GM18909 (cell line): ENCODE results near the gene LTN1.

Source experiments
- ATAC-seq: cut with Tn5 transposase; IDR thresholded peaks from one replicate; pipeline ENCODE4 v1.9.1; 2021; ENCODE audit warnings: mild to moderate bottlenecking; ENCODE audit not compliant: unreplicated experiment, poor library complexity

The LTN1 gene

DNA sequence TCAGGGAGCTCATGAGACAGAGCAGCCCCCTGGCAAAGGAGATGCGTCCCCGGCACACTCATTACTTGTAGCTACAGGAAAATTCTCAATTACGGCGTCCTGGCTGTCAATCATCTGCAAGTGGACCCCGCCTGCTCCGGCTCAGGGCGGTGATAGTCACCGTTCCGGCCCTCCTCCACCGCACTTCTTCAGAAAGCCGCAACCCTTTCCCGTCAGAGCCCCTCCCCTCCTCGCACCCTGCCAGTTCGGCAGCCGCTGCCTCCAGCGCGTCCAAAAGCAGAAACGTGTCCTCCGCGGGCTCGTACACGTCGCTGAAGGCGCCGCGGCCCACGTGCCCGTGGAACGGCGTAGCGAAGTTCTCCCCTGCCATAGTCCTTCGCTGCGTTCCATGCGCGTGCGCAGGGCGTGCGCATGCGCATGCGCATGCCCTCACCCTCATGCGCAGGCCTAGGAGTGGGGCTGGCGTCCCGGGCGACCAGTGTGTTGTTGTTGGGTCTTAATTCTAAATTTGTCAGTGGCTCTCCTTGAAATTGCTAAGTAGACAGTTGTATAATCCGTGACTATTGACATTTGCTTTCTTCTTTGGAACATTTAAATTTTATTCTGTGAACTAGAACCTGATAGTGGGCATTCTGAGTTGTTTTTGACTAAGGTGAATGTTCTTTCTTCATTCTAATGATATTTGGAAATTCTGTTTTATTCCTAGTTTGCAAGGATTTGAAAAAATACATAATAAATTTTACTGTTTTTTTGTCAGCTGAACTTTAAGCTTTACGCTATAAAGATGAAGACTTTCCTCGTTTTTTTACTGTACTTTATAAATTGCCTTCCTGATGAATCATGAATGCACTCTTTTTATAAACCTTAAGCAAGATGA lies 107.5 kb downstream of the LTN1 start:
- peak; percentile 98 for ATAC-seq

DNA sequence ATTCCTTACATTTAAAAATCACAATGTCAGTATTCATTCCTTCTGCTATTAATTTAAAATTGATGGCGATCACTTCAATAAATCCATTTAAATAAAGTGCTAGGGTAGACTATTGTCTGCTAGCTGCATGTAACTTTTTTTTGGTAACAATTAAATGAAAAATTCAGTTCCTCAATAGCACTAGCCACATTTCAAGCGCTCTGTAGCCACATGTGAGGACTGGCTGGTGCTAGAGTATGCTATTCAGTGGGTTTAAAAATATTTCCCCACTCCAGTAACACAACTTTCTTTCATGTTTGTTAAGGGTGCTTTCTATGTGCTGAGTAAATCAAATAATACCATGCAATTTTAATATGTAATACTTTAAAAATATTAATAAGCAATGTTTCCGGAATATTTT lies 108.2 kb downstream of the LTN1 start:
- peak; percentile 26 for ATAC-seq

DNA sequence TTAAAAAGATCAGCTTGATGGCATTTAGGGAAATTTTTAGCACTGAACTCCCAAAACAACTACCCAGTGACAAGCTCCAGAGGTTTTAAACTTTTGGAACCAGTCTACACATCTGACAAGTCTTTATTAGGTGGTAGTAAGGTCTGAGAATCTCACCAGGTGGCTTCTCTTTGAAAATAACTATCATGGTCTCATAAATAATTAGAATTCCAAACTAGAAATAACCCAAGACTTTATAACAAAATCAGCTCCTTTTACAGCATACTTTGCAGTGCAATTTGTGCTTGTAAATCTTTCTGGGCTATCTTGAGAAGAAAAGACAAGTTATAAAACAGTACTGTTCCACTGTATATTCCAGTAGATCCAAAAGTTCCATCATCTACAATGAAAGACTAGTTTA lies 108.7 kb downstream of the LTN1 start:
- no peak for ATAC-seq

DNA sequence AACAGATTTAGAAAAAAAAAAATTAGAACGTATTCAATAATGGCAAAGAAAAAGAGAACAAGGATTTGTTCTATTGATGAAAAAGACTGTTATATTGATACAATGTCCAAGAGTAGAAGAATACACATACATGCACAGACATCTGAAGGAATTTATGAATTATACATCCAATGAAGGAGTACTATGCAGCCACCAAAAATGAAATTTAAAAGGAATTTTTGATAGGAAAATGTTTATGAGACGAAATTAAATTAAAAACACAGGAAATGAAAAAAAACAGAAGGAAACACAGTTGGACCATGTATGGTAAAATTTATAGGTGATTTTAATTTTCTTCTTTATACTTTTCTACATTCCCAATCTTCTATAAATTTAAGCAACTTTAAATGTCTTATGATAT lies 110.3 kb downstream of the LTN1 start:
- ATAC-seq: no peak
